Renal cortex interstitium (tissue), 11 donors: Measurements from ENCODE around the gene SEC24C. TPM values are rescaled to one million over a fixed set of nuclear protein-coding genes. Genes with fewer than 3 reads are reported as not detected.
A peak's percentile ranks its signal among the peaks of the same experiment; 100 is the strongest.

Source experiments
- DNase-seq, 11 donors: peaks; one replicate each; pipeline ENCODE4 v3.0.0-alpha.2; 2013; ENCODE audit warnings: low read depth in 9 of 11, low spot score in 4 of 11; ENCODE audit errors: extremely low read depth in 1 of 11
- polyA plus RNA-seq, 3 donors: library from polyadenylated mRNA; unstranded; fragments of 120-200 nt; gene quantifications; one replicate each; pipeline ENCODE4 v1.2.1, GENCODE V29; 2013; ENCODE audit not compliant: insufficient read length in 3 of 3

Gene SEC24C
- polyA plus RNA-seq, 3 donors = 65.6 to 69.4 (median 67.0) TPM

- no peak for DNase-seq
Observed at GRCh38 chr10:73802276-73802991, 58.3 kb downstream of the SEC24C start.

- DNase-seq = no peak
Observed at GRCh38 chr10:73803680-73804286, 59.6 kb downstream of the SEC24C start.

GRCh38 chr10:73806176-73806950 lies 62.2 kb downstream of the SEC24C start:
- no peak for DNase-seq

GRCh38 chr10:73807471-73807870 lies 63.3 kb downstream of the SEC24C start:
- DNase-seq = no peak

GRCh38 chr10:73808021-73808815 lies 64.0 kb downstream of the SEC24C start:
- DNase-seq = no peak

GRCh38 chr10:73809061-73809818 lies 65.1 kb downstream of the SEC24C start:
- DNase-seq = no peak

- DNase-seq = no peak
Observed at GRCh38 chr10:73810358-73810734, 66.2 kb downstream of the SEC24C start.

- peak in 1 of 11 donors; percentile 15 for DNase-seq
Observed at GRCh38 chr10:73810735-73811465, 66.7 kb downstream of the SEC24C start.

GRCh38 chr10:73812657-73813056 lies 68.5 kb downstream of the SEC24C start:
- no peak for DNase-seq

- no peak for DNase-seq
Observed at GRCh38 chr10:73813333-73813732, 69.2 kb downstream of the SEC24C start.

GRCh38 chr10:73814276-73814895 lies 70.2 kb downstream of the SEC24C start:
- no peak for DNase-seq

- DNase-seq = no peak
Observed at GRCh38 chr10:73814896-73815718, 70.9 kb downstream of the SEC24C start.

GRCh38 chr10:73815719-73816030 lies 71.5 kb downstream of the SEC24C start:
- DNase-seq = no peak

- no peak for DNase-seq
Observed at GRCh38 chr10:73816917-73817729, 73.0 kb downstream of the SEC24C start.

- no peak for DNase-seq
Observed at GRCh38 chr10:73817826-73818225, 73.7 kb downstream of the SEC24C start.

GRCh38 chr10:73818402-73818801 lies 74.2 kb downstream of the SEC24C start:
- no peak for DNase-seq
